Type B pancreatic cell (in vitro differentiated cells): ENCODE measurements around the gene VIPR2. TPM values are rescaled to one million over a fixed set of nuclear protein-coding genes. Genes with fewer than 3 reads are reported as not detected.
"Not testable (repeated sequence)": the region's sequence is repeated elsewhere in the genome, so short reads cannot be mapped to it uniquely, and the experiment has no call there.

Experiments
- DNase-seq: peaks from one replicate; pipeline ENCODE4 v3.0.0; 2021; ENCODE audit warnings: mixed read lengths; ENCODE audit not compliant: unreplicated experiment; ENCODE audit errors: extremely low spot score
- H3K27ac Mint-ChIP-seq: 2 replicates; pipeline ENCODE4 v1.8.0; 2021; ENCODE audit warnings: mild to moderate bottlenecking, mixed read lengths
- H3K27me3 Mint-ChIP-seq: 2 replicates; pipeline ENCODE4 v1.8.0; 2021; ENCODE audit warnings: mixed read lengths
- H3K36me3 Mint-ChIP-seq: 2 replicates; pipeline ENCODE4 v1.8.0; 2021; ENCODE audit warnings: mixed read lengths
- H3K4me1 Mint-ChIP-seq: one replicate; pipeline ENCODE4 v1.8.0; 2021; ENCODE audit warnings: mixed read lengths; ENCODE audit not compliant: unreplicated experiment
- H3K4me3 Mint-ChIP-seq: 2 replicates; pipeline ENCODE4 v1.8.0; 2021; ENCODE audit warnings: mild to moderate bottlenecking, mixed read lengths
- H3K9me3 Mint-ChIP-seq: 2 replicates; pipeline ENCODE4 v1.8.0; 2021; ENCODE audit warnings: mixed read lengths
- total RNA-seq: library from RNA; stranded (reverse); gene quantifications from 2 replicates; pipeline ENCODE4 v1.2.1, GENCODE V29; 2021; ENCODE audit warnings: low replicate concordance
- TF ChIP-seq, protein P1 (sequence below): fragments of 200-600 bp; sonication (generic); conservative IDR thresholded peaks from 2 replicates; pipeline ENCODE4 v1.5.0; 2021; ENCODE audit warnings: antibody characterized with exemption, mild to moderate bottlenecking

VIPR2 gene
- total RNA-seq, 1 donor from 2014 or later: 0.31 TPM

DNA sequence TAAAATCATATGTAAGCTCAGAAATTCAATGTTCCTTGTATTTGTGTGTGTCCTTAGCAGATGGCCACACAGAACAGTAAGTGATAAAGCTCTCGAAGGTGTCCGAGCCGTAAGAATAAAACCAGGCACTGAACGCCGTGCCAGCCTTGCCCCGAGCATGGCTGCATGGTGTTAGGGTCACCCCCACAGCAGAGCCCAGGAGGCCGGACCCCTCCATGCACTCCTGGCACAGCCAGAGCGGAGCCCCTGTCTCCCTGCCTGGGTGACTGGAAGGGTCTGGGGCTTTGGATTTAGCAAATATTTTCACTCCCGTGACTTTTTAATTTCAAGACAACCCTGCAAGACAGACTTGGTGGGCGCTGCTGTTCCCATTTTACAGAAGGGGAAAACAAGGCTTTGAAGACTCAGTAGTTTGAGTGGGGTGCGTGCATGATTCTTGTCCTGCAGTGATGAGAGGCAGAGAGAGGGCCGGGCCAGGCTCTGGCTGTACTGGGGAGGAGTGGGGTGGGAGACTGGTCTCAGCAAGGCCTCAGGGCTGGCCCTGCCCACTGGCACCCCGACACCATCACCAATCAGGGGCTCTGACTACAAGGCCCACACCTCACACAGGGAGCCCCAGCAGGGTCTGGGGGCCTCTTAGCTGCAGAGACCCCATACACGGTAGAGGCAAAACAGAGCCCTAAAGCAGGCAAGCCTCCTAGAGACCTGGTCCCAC lies 39.4 kb downstream of the VIPR2 start:
- H3K4me3 Mint-ChIP-seq: no peak overlapping the region
- H3K27me3 Mint-ChIP-seq: peaks cover 7% of the 10 kb centered on the region
- peaks cover 6% of the 10 kb centered on the region for H3K9me3 Mint-ChIP-seq
- H3K36me3 Mint-ChIP-seq: no peaks in the 10 kb centered on the region
- DNase-seq: no peak
- H3K4me1 Mint-ChIP-seq: peaks cover 5% of the 10 kb centered on the region
- H3K27ac Mint-ChIP-seq: no peak overlapping the region
- TF ChIP-seq, protein P1, sequence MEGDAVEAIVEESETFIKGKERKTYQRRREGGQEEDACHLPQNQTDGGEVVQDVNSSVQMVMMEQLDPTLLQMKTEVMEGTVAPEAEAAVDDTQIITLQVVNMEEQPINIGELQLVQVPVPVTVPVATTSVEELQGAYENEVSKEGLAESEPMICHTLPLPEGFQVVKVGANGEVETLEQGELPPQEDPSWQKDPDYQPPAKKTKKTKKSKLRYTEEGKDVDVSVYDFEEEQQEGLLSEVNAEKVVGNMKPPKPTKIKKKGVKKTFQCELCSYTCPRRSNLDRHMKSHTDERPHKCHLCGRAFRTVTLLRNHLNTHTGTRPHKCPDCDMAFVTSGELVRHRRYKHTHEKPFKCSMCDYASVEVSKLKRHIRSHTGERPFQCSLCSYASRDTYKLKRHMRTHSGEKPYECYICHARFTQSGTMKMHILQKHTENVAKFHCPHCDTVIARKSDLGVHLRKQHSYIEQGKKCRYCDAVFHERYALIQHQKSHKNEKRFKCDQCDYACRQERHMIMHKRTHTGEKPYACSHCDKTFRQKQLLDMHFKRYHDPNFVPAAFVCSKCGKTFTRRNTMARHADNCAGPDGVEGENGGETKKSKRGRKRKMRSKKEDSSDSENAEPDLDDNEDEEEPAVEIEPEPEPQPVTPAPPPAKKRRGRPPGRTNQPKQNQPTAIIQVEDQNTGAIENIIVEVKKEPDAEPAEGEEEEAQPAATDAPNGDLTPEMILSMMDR: no peak

DNA sequence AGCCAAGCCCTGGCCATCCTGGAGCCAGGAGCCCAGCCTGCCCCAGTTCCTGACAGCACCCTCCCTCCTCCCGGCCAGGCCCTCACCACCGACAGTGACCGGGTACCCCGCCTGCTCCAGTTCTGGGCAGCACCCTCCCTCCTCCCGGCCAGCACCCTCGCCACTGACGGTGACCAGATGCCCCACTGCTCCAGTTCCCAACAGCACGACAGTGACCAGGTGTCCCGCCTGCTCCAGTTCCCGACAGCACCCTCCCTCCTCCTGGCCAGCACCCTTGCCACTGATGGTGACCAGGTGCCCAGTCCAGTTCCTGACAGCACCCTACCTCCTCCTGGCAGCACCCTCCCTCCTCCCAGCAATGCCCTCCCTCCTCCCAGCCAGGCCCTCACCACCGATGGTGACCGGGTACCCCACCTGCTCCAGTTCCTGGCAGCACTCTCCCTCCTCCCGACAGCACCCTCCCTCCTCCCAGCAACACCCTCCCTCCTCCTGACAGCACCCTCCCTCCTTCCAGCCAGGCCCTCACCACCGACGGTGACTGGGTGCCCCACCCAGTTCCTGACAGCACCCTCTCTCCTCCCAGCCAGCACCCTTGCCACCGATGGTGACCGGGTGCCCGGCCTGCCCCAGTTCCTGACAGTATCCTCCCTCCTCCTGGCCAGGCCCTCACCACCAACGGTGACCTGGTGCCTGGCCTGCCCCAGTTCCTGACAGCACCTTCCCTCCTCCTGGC lies 40.3 kb downstream of the VIPR2 start:
- no peak overlapping the region for H3K4me3 Mint-ChIP-seq
- H3K36me3 Mint-ChIP-seq: no peaks in the 10 kb centered on the region
- DNase-seq: no peak
- TF ChIP-seq, protein P1: no peak
- peaks cover 6% of the 10 kb centered on the region for H3K9me3 Mint-ChIP-seq
- H3K27me3 Mint-ChIP-seq: peaks cover 7% of the 10 kb centered on the region
- peaks cover 5% of the 10 kb centered on the region for H3K4me1 Mint-ChIP-seq
- H3K27ac Mint-ChIP-seq: no peak overlapping the region

DNA sequence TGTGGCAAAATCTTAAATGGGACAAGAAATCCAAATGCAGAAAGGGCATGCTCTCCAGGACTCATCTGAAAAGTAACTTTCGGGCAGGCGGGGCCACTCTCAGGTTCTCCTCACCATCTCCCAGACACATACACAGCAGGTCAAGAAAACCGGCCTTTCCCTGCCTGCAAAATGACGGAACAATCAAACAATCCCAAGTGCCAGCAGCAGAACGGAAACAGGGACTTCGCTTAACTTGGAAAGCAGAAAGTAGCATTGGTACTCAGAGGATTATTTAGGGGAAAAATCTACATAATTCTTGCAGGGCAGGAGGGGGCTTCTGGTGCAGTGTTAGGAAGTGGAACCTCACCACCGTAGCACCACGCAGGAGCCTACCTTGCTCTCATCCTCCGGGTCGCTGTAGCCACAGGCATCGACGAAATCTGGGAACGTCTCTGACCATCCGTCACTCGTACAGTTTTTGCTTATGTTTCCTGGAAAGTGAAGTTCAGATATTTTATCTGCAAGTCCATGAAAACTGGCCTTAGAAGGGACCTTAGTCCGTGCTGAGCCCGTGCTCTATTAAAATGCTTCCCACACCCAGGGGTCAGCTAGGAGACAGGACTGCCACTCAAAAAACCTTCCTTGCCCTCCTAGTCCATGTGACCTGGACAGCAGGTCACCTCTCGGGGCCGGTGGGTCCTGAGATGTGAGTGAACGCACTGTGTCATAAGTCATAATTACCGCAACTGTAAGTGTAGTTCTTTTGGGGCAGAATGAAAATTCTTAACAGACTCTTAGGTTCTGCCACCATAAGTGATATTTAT lies 41.1 kb downstream of the VIPR2 start:
- peaks cover 4% of the 10 kb centered on the region for H3K27me3 Mint-ChIP-seq
- no peaks in the 10 kb centered on the region for H3K36me3 Mint-ChIP-seq
- H3K4me1 Mint-ChIP-seq: peaks cover 5% of the 10 kb centered on the region
- DNase-seq: no peak
- no peak overlapping the region for H3K4me3 Mint-ChIP-seq
- H3K27ac Mint-ChIP-seq: no peak overlapping the region
- TF ChIP-seq, protein P1: no peak
- H3K9me3 Mint-ChIP-seq: peaks cover 6% of the 10 kb centered on the region

DNA sequence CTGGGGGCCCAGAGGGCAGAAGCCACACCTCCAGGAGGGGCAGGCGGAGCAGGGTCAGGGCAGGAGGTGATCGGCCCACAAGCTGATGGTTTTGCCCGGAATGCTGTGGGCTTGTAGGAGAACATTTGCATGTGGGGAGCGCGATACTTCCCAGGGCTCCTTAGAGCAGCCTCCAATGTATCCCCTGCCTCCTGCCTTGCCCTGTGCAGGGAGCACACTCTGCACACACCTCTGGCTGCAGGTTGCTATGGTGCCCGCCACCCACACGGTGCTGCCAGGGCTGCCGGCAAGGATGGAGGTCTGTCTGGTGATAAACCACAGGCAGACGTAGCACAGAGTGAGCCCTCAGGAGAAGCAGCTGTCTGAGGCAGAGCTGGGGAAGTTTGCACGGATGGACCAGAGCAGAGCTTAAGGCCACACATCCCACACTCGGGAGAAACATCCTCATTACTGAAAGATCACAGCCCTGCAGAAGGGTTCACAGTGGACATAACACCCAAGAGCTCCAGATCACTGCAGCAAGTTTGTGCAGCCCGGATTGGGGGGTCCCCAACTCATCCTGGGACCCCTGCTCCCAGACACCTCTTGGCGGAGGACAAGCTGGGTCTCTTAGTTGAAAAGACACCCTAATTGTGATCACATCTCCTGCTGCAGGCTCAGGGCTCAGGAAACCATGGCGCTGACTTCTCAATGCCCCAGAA lies 41.8 kb downstream of the VIPR2 start:
- TF ChIP-seq, protein P1: no peak
- H3K36me3 Mint-ChIP-seq: no peaks in the 10 kb centered on the region
- no peak overlapping the region for H3K27ac Mint-ChIP-seq
- no peak overlapping the region for H3K4me3 Mint-ChIP-seq
- peaks cover 5% of the 10 kb centered on the region for H3K4me1 Mint-ChIP-seq
- H3K27me3 Mint-ChIP-seq: peaks cover 4% of the 10 kb centered on the region
- H3K9me3 Mint-ChIP-seq: peaks cover 6% of the 10 kb centered on the region
- DNase-seq: no peak

DNA sequence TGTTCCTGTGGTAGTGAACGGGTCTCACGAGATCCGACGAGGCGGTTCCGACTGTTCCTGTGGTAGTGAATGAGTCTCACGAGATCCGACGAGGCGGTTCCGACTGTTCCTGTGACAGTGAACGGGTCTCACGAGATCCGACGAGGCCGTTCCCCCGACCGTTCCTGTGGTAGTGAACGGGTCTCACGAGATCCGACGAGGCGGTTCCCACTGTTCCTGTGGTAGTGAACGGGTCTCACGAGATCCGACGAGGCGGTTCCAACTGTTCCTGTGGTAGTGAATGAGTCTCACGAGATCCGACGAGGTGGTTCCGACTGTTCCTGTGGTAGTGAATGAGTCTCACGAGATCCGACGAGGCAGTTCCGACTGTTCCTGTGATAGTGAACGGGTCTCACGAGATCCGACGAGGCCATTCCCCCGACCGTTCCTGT lies 43.0 kb downstream of the VIPR2 start:
- not testable (repeated sequence) for H3K27ac Mint-ChIP-seq, H3K4me1 Mint-ChIP-seq, H3K9me3 Mint-ChIP-seq, H3K4me3 Mint-ChIP-seq, H3K36me3 Mint-ChIP-seq, H3K27me3 Mint-ChIP-seq
- DNase-seq: peak; percentile 42

DNA sequence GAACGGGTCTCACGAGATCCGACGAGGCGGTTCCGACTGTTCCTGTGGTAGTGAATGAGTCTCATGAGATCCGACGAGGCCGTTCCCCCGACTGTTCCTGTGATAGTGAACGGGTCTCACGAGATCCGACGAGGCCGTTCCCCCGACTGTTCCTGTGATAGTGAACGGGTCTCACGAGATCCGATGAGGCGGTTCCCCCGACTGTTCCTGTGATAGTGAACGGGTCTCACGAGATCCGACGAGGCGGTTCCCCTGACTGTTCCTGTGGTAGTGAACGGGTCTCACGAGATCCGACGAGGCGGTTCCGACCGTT lies 43.6 kb downstream of the VIPR2 start:
- H3K36me3 Mint-ChIP-seq, H3K27me3 Mint-ChIP-seq, H3K4me1 Mint-ChIP-seq, H3K4me3 Mint-ChIP-seq, H3K9me3 Mint-ChIP-seq, H3K27ac Mint-ChIP-seq: not testable (repeated sequence)
- peak; percentile 32 for DNase-seq

DNA sequence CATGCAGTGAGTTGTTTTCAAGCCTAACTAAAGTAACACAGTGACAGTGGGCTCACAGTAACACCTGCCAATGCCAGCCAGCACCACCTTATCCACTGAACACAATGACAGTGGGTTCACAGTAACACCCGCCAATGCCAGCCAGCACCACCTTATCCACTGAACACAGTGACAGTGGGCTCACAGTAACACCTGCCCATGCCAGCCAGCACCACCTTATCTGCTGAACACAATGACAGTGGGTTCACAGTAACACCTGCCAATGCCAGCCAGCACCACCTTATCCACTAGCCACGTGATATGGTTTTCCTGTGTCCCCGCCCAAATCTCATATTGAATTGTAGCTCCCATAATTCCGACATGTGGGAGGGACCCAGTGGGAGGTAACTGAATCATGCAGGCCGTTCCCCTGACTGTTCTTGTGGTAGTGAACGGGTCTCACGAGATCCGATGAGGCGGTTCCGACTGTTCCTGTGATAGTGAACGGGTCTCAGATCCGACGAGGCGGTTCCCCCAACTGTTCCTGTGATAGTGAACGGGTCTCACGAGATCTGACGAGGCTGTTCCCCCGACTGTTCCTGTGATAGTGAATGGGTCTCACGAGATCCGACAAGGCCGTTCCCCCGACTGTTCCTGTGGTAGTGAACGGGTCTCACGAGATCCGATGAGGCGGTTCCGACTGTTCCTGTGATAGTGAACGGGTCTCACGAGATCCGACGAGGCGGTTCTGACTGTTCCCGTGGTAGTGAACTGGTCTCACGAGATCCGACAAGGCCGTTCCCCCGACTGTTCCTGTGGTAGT lies 44.2 kb downstream of the VIPR2 start:
- H3K27me3 Mint-ChIP-seq, H3K27ac Mint-ChIP-seq, H3K4me1 Mint-ChIP-seq, H3K4me3 Mint-ChIP-seq, H3K36me3 Mint-ChIP-seq, H3K9me3 Mint-ChIP-seq: not testable (repeated sequence)
- peak; percentile 31 for DNase-seq
